Stimulated activated CD8-positive, alpha-beta memory T cell treated with anti-CD3 and anti-CD28 coated beads, Interleukin-12 subunit alpha, Interleukin-12 subunit beta, amount 100 ng/mL, for 4 hours (primary cell): ENCODE results near the gene MYBPC2.
A peak's percentile ranks its signal among the peaks of the same experiment; 100 is the strongest.

Source experiments
- DNase-seq: peaks from one replicate; pipeline ENCODE4 v3.0.0-alpha.2; 2020; ENCODE audit warnings: low read depth

Gene MYBPC2

GRCh38 chr19:50500753-50501151 is 68.1 kb downstream of the MYBPC2 start:
- DNase-seq, result no peak

- DNase-seq, result no peak
Measured at GRCh38 chr19:50501186-50501567, 68.5 kb downstream of the MYBPC2 start.

DNA sequence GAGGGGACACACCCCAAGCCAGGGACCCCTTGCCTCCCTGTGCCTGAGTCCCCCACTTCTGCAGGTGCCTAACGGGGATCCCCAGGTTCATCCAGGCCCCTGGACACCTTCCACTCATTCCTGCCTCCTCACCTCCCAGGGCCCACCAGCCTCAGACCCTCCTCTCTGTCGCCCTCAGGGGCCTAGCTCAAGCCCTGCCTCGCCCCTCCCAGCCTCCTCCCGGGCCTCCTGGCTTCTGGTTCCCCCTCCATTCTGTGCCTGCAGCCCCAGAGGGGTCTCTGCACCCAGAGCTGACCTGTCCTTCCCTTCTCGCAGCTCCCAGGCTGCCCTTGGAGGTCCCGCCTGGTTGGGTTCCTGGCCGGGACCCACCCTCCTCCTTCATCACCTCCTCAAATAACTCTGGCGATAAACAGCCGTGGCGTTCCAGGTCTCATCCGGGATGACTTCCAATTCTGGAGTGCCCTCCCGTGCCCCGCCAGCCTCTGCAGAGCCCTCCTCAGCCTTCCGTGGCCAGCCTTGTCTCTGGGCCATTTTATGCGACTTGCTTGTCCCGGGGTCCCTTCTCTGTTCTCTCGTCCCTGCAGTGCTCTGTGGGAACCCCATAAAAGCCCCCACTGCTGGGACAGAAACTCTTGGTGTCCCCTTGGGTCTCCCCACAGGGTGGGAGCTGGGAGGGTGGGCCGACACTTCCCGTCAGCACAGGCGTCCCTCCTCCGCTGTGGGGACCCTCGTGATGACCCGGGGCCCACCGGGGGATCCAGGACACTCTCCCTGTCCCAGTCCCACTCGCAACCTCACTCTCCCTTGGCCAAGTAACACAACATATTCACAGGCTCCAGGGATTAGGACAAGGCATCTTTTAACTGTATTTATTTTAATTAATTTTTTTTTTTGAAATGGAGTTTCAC is 69.1 kb downstream of the MYBPC2 start:
- no peak for DNase-seq

GRCh38 chr19:50505856-50506611 is 73.3 kb downstream of the MYBPC2 start:
- DNase-seq, result no peak

DNA sequence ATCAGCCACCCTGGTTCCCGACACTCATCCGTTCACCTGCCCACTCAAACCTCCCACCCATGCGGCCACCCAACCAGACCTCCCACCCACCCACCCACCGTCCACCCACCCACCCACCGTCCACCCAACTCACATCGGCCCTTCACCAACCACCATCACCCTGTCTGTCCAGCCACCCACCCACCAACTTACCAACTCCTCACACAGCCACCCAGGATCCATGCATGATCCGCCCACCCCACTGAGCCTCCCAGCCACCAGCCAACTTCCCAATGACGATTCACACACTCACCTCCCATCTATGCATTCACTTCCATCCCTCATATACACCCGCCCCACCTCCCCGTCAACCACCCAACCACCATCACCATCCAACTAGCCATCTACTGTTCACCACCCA is 74.0 kb downstream of the MYBPC2 start:
- no peak for DNase-seq

DNA sequence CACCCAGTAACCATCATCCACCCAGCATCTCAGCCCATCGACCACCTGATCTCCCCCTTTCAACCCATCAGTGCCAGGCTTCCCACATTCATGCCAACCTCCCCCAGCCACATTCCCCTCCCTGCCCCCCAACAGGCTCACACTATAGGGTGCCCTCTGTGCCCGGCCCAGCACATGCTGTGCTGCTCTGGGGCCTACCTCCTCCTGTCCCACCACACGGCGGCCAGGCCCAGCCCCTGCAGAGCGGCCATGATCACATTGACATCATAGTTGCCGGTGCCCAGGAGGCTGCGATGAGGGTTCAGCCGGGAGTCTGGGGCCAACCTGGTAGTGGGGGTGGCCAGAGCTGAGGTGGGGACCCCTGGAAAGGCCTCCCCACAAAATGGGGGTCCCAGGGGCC is 74.7 kb downstream of the MYBPC2 start:
- no peak for DNase-seq

- no peak for DNase-seq
Measured at GRCh38 chr19:50508843-50509190, 76.1 kb downstream of the MYBPC2 start.

GRCh38 chr19:50509366-50509765 is 76.7 kb downstream of the MYBPC2 start:
- no peak for DNase-seq

GRCh38 chr19:50510121-50510670 is 77.5 kb downstream of the MYBPC2 start:
- DNase-seq, result no peak

DNA sequence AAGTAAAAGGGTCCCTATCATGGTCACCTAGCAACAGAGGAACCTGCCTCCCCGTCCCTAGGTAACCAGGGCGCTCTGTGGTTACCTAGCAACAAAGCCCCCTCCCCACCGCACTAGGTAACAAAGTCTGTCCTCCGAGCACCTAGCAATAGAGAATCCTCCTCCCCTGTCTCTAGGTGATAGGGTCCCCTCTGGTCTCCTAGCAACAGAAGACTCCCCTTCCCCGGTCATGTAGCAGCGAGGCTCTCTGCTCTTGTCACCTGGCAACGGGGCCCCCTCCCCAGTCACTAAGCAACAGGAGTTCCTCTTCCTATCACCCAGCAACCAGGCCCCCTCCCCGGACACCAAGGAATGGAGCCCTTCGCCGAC is 78.0 kb downstream of the MYBPC2 start:
- no peak for DNase-seq

DNA sequence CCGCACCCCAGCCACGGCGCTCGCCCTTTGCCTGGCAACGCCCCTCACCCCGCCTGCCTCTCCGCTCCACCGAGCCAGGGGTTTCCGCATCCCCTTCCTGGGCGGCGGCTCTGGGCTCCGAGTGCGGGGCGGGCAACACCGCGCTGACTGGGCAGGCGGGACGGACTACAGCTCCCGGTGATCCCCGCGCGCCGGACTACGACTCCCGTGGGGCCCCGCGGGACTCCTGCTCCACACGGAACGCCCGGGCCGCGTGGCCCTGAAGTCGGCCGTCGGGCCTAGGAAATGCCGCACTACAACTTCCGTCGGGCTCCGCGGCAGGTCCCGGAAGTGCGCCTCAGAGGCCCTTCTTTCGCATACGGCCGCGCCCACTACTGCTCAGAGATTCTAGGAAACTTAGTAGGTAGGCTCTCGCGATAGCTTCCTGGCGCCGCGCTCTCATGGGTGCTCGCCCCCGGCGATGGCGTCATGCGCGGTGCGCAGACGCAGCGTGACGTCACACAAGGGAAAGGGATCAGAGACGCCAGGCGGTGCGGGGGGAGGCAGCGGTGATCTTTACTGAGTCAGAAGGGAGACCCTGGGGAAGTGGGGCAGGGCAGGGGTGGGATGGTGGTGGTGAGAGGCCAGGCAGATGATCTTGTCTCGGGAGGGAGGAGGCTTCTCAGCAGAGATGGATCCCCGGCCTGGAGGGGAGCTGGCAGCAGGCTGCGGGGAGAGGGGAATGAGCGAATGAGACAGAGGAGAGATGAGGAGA is 78.6 kb downstream of the MYBPC2 start, which contains the start of gene JOSD2:
JOSD2 (minus strand) TSS at position 123 of the 754 bp plus-strand sequence. CDS start 760 bp downstream, outside the sequence.
- DNase-seq, result peak; percentile 96

DNA sequence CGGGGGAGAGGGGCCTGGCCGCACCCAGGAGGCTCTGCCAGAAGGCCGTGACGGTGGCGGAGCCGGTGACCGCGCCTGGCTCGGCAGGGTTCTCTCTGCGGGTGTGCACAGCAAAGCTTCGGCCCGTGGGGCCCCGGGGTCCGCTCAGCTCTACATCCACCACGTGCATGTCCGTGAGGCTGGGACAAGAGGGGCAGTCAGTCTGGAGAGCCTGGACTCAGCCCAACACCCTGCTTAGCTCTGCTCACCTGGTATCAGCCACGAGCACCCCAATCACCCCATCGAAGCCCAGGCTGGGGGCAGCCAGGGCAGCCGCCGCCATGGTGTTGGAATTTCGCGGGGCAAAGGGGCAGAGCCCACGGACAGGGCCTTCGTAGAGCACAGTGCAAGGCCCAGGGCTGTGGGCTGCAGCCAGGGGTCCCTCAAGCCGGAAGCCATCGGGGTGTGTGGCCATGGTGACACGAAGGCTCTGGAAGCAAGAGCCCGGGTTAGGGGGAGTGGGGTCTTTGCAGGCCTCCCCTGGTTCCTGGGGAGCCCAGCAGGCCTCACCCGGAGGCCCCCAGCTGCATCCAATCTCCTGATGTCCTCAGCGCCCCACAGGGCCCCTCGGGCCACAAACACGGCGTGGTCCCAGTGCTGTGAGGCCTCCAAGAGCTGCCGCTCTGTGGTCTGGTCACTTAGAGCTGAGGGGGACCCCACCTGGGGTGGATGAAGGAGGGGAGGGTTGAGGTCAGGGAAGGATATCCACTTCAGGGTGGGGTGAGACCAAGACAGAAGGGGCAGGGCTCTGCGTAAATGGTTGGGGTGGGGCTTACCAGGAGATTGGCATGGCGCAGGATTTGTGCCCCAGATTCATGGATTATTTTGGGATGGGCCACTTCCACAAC is 79.7 kb downstream of the MYBPC2 start:
- DNase-seq, result no peak

- no peak for DNase-seq
Measured at GRCh38 chr19:50512999-50513745, 80.5 kb downstream of the MYBPC2 start.

- DNase-seq, result no peak
Measured at GRCh38 chr19:50513746-50514345, 81.2 kb downstream of the MYBPC2 start, which contains the start of gene ASPDH. TSS of gene ASPDH (minus strand) at chr19:50513913. CDS start at chr19:50513823, 90 bp downstream.

DNA sequence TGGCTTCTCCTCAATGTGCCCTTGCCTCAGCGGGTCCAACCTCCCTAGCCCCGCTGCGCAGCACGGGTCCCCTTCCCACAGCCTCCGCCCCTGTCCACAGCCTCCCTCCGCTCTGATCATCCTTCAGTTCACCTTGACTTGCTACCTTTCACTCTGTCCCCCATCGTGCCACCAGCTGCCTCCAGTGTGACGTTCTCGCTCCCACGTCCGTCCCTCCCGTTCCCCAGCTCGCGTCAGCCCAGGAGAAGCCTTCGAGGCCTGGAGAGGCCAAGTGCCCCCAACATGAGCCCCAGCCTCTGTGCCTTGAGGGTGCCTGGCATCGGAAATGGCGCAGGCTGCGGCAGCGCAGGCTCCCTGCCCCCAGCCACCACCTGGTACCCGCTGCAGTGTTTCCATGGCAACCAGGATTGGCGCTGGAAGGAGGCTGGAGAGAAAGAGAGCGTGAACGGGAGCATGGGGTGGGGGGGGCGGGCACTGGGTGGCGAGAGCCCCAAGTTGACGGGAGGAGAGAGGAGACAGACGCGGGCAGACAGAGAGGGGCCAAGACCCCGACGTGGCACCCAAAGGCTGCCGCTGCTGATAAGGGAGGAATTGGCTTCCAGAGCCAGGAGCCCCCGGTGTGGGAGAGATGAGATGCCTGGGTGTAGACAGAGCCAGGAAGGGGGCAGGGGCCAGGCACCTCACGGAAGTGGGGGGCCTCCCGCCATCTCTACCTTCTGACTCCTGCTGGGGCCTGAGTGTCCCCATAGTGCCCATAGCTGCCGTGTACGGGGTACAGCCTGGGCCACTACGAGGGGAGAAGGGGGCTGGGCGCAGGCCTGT is 81.9 kb downstream of the MYBPC2 start:
- no peak for DNase-seq

DNA sequence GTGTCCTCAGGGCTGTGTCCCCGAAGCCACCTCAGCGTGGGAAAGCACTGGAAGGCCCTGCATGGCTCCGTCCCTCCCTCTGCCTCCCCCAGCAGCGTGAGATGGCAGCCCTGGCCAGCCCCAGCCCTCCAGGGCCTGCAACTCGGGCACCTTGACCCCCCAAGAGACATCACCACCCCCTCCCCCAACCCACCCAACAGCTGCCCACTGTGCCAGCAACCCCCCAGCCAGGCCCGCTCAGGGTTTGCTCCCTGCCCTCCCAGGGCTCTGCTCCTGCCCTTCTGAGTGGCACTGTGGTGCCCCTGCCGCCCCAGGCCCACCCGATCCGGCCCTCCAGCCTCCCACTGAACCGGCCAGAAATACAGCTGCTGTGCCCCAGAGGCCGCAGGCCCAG is 82.5 kb downstream of the MYBPC2 start:
- DNase-seq, result no peak
